OCI-LY7 (cell line): ENCODE results near the gene MIA2.

Experiments
- EZH2phosphoT487 ChIP-seq: fragments of 200-600 bp; sonication (generic); IDR thresholded peaks from 2 replicates; pipeline ENCODE4 v1.6.1; 2018; ENCODE audit warnings: low read depth, borderline replicate concordance, mild to moderate bottlenecking, mixed run types, antibody characterized with exemption, low read length, moderate library complexity, mixed read lengths
- TF ChIP-seq, protein P1 (sequence below): fragments of 200-600 bp; sonication (generic); conservative IDR thresholded peaks from 2 replicates; pipeline ENCODE4 v1.5.1; 2014; ENCODE audit warnings: mild to moderate bottlenecking, antibody characterized with exemption, low read length, moderate library complexity, mixed read lengths

DNA sequence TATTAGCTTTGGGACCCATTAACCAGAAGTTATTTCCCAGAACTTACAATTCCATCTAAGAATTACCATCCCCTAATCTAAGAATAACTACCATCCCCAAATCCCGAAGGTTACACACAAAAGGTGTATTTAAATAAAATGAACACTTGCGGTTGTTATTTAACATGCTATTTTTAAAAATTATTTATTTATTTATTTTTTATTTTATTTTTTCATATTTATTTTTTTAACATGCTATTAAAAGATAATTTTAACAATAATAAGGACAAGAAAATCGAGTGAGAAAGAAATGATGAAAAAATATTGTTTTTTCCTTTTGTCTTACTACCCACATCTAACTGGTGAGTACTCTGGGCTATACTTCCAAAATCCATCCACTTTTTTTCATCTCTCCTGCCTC is 192.2 kb downstream of the MIA2 start:
- TF ChIP-seq, protein P1, sequence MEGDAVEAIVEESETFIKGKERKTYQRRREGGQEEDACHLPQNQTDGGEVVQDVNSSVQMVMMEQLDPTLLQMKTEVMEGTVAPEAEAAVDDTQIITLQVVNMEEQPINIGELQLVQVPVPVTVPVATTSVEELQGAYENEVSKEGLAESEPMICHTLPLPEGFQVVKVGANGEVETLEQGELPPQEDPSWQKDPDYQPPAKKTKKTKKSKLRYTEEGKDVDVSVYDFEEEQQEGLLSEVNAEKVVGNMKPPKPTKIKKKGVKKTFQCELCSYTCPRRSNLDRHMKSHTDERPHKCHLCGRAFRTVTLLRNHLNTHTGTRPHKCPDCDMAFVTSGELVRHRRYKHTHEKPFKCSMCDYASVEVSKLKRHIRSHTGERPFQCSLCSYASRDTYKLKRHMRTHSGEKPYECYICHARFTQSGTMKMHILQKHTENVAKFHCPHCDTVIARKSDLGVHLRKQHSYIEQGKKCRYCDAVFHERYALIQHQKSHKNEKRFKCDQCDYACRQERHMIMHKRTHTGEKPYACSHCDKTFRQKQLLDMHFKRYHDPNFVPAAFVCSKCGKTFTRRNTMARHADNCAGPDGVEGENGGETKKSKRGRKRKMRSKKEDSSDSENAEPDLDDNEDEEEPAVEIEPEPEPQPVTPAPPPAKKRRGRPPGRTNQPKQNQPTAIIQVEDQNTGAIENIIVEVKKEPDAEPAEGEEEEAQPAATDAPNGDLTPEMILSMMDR: no peak
- TF ChIP-seq EZH2phosphoT487: no peak
